Measurements from ENCODE around the gene SPATA2.

Gene SPATA2

GRCh38 chr20:49858076-49858585, 57.2 kb downstream of the SPATA2 start:
- DNase-seq (ENCODE audit: low read depth in 2 of 2) = no peak

DNA sequence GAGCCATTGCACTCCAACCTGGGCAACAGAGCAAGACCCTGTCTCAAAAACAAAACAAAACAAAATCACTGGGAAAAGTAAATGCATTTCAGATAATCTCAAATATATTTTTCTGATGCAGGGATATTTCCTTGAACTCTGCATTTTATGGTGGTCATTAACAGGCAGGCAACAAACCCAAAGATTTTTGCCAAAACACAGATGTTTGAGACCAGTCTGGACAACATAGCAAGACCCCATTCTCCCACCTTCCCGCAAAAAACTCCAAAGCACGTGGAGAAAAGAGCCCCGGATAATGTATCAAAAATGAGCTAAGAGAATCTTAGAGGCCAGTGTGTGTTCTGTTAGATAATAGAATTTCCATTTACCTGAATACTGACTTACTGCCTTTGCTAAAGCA, 58.4 kb downstream of the SPATA2 start:
- DNase-seq (ENCODE audit: low read depth in 2 of 2) = no peak

DNA sequence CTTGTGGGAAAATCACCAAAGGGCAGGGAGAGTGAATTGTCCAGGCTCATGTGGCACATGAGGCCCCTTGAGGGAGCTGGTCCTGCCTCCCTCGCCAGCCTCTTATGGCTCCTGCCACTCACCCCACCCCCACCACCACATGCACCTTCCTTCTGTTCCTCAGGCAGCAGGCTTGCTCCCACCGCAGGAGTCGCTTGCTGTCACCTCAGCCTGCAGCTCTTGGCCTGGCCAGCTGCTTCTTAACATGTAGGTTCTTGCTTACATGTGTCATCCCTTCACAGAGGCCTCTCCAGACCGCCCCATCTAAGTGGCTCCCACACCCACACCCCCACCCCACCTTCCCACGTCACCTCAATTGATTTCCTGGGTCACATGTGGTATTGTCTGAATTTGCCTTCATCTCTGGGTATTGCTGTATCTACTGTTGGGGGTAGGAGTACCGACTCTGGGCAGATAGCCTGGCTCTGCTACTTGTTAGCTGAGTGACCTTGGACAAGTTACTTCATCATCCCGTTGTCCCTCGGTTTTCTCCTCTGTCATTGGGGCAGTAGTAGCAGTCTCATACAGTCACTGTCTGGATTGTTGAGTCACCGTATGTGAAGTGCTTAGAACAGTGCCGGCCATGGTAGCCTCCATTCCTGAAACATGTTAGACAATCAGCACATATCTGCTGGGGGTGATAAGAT, 61.0 kb downstream of the SPATA2 start:
- DNase-seq (ENCODE audit: low read depth in 2 of 2) = no peak

- no peak for DNase-seq (ENCODE audit: low read depth in 2 of 2)
These were observed 61.7 kb downstream of the SPATA2 start for GRCh38 chr20:49853640-49854039.

All from stimulated activated CD8-positive, alpha-beta memory T cell treated with anti-CD3 and anti-CD28 coated beads, Interleukin-7, amount 100 ng/mL, for 4 hours (primary cell).